GM18519 (cell line): Measurements from ENCODE around the gene MRPS9.

ENCODE experiments used
- ATAC-seq: cut with Tn5 transposase; IDR thresholded peaks from one replicate; pipeline ENCODE4 v1.9.1; 2021; ENCODE audit warnings: mild to moderate bottlenecking, moderate library complexity; ENCODE audit not compliant: unreplicated experiment, low FRiP score

Gene MRPS9

DNA sequence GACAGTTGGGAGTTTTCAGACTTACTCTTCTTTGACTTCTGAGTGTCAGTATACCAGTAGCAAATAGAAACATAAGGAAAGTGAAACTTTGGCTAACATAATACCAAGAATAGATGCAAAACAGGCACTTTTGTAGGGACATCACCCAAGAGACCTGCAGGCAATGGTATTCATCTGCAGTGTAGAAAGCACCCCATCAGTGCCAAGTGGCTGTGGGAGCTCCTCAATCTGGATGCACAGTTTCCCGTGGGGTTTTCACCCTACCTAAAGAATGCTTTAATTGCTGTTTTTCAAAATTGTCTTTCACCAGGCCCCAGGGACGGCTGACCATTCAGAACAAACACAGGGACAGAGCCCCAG is 107.1 kb downstream of the MRPS9 start:
- no peak for ATAC-seq

DNA sequence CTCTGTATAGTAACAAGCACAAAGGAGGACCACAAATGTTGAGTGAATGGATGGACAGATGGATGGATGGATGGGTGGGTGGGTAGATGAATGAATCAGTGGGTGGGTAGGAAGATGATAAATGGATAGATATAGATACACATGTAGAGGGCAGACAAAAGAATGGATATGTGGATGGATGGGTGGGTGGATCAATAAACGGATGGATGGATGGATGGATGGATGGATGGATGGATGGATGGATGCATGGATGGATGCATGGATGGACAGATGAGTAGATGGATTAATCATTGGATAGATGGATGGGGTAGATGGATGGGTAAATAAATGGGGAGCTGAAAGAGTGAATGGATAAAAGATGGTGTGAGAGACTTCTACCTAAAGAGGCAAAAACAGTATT is 111.4 kb downstream of the MRPS9 start:
- no peak for ATAC-seq
